ENCODE results near the gene SPINT4.

DNA sequence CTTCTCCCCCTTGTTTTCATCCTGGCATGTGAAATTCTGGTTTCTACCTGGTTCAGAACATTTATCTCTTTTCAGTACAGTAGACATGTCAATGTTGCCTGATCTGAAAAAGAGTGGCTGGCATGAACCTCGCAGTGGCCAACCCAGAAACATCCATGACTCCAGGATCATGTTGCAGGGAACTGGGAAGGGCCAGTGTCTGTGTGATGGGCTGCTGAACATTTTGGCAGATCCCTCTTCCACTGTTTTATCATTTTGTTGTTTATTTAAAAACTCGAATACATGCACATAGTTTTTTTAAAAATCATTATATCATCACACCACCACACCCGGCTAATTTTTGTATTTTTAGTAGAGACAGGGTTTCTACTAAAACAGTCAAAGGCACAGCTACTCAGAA lies 50.5 kb downstream of the SPINT4 start:
- TF ChIP-seq, protein P1, sequence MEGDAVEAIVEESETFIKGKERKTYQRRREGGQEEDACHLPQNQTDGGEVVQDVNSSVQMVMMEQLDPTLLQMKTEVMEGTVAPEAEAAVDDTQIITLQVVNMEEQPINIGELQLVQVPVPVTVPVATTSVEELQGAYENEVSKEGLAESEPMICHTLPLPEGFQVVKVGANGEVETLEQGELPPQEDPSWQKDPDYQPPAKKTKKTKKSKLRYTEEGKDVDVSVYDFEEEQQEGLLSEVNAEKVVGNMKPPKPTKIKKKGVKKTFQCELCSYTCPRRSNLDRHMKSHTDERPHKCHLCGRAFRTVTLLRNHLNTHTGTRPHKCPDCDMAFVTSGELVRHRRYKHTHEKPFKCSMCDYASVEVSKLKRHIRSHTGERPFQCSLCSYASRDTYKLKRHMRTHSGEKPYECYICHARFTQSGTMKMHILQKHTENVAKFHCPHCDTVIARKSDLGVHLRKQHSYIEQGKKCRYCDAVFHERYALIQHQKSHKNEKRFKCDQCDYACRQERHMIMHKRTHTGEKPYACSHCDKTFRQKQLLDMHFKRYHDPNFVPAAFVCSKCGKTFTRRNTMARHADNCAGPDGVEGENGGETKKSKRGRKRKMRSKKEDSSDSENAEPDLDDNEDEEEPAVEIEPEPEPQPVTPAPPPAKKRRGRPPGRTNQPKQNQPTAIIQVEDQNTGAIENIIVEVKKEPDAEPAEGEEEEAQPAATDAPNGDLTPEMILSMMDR (IDR thresholded peaks at IDR 0.05; ENCODE audit: low read depth, low read length): no peak
- TF ChIP-seq, protein P2, sequence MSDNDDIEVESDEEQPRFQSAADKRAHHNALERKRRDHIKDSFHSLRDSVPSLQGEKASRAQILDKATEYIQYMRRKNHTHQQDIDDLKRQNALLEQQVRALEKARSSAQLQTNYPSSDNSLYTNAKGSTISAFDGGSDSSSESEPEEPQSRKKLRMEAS (IDR thresholded peaks at IDR 0.05; ENCODE audit: low read depth, low read length): no peak
- TF ChIP-seq POLR2A (IDR thresholded peaks at IDR 0.05; ENCODE audit: extremely low read depth, insufficient read length): no peak
- TF ChIP-seq MYC (IDR thresholded peaks at IDR 0.05; ENCODE audit: low read depth, low read length): no peak
